NCI-H748 (cell line): ENCODE measurements around the gene SNORC.
"Not testable (repeated sequence)": the region's sequence is repeated elsewhere in the genome, so short reads cannot be mapped to it uniquely, and the experiment has no call there.

Experiments used
- DNase-seq: peaks from one replicate; lab custom pipeline; 2025; ENCODE audit not compliant: unreplicated experiment; lab: John Stamatoyannopoulos, UW

SNORC gene

DNA sequence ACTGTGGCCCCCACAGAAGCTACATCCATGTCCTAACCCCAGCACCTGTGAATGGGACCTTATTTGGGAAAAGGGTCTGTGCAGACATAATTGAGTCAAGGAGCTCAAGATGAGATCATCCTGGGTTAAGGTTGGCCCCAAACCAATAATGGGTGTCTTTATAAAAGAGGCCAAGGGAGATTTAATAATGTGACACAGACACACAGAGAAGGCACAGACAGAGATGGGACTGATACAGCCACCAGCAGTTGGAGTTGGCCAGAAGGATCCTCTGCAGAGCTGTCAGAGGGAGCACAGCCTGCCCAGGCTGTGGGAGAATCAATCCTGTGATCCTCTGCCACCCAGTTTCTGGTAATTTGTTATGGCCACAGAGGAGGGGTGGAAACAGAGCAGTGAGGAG, 26.0 kb downstream of the SNORC start:
- no peak for DNase-seq

DNA sequence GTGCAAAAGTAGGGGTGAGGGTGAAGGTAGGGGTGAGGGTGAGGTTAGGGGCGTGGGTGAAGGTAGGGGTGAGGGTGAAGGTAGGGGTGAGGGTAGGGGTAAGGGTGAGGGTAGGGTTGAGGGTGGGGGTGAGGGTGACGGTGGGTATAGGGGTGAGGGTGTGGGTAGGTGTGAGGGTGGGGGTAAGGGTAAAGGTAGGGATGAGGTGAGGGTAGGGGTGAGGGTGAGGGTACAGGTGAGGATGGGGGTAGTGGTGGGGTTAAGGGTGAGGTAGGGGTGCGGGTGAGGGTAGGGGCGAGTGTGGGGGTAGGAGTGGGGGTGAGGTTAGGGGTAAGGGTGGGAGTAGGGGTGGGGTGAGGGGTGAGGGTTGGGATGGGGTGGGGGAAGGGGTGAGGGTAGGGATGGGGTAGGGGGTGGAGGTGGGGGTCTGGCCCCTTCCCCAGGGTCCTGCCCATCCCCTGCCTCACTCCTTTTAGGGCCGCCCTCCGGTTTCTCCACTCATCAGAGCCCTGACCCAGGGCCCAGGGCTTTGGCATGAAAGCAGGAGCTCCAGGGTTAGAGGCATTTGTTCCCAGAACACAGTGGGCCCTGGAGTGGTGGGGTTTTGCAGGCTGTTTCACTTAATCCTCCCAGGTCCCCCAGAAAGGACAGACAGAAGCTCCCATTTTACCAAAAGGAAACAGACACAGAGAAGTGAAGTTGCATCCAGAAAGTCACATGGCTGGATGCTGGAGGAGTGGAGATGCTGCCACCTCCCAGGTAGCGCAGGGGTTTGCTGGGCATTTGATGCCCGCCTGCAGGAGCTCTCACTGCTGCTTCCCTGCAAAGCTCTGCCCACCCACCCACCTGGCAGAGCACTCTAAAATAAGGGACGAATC, 26.9 kb downstream of the SNORC start:
- no peak for DNase-seq

DNA sequence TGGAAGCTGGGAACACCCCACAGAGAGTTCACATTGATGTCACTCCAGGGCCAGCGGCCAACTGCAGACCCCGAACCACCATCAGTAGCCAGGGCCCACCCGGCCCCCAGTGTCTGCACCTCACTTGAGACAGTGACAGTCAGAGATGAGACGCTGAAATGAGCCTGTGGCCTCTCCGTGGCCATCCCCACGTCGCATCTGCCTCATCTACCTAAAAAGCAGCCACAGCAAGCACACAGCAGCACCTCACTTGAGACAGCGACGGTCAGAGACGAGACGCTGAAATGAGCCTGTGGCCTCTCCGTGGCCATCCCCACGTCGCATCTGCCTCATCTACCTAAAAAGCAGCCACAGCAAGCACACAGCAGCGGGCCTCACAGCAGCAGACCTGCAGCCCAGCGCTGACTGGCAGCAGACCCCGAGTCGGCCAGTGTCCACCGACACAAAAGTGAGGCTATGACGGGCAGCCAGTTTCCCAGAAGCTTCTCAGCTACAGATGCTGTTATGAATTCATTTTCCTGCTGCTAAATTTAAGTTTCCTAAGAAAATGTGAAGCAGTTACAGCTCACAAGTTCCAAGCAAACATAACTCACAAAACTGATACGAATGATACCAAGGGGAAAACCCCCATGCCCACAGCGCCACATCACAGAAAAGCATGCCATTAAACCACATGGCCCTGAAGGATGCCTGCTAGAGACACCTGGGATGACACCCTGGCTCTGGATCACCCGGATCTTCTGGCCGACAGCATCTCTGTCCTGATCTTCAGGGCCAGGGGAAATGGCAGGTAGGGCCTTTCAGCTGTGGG, 27.7 kb downstream of the SNORC start:
- DNase-seq = no peak

DNA sequence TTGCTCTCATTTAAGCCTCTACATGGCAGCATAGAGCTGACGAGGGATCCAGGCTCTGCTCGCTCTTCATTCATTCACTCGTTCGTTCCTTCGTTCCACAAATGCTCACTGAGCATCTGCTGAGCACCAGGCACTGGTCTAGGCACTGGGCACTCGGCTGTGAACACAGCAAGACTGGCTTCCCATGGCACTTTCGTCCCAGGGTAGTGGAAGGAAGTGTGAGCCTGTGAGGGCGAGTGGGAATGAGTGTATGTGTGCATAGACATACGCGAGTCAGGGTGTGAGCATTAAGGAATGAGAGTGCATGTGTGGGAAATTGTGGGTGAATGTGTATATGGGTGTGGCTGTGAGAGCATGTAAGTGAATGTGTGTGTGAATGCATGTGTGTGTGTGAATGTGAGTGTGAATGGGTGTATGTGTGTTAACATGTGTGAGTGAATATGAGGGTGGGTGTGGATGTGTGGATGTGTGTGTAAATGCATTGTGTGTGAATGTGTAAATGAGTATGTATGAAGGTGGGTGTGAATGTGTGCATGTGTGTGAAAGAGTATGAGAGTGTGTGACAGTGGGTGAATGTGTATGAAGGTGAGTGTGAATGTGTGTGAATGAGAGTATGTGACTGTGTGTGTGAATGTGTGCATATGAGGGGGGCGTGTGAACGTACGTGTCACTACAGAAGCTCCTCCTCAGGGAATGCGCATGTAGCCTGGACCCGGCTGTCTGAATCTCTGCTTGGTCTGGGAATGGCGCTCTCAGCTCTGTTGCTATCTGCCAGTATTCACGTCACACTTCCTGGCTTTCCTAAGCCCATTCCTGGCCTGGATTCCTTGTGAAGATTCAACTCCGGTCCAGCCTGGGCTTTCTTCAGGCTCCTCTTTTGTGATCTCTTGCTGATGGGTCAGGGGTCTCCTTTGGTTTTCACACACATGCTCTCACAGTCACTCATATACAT, 28.8 kb downstream of the SNORC start:
- peak; percentile 15 for DNase-seq

DNA sequence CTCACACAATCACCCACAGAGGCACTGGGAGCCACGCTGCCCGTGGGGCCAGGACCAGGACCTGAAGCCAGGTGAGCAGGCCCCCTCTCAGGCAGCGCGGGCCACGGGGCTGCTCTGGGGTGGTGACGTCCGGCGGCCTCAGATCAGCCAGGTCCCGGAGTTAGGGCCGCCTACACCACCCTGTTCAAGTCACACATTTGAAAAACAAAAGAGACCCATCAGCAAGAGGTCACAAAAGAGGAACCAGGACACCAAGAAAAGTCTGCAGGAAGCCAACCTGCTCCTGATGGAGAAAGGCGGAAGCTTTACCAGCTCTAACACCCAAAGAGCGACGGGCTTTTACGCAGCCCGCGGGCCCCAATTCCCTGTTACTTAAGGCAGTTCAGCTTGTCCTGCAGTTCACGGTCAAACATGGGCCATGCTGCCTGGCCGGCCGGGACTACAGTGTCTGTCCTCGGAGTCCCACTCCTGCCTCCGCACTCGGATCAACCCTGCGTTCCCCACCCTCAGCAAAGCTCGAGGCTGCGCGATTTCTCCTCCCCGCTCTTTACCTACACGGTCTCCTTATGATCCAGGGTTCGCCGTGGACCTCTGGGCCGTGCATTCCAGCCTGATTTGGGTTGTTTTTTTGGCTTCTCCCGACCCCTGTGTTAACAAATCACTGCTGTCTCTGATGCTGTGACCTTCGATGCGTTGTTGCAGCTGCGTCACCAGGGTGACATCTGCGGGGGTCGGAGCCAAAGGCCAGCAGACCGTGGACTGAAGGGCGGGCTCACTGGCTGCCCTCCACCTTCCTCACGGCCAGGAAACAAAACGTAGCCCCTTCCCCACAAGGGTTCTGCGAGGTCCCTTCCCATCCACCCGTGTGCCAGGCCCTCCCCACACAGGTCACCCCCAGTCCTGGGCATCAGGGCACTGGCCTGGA, 31.0 kb downstream of the SNORC start:
- DNase-seq = no peak

DNA sequence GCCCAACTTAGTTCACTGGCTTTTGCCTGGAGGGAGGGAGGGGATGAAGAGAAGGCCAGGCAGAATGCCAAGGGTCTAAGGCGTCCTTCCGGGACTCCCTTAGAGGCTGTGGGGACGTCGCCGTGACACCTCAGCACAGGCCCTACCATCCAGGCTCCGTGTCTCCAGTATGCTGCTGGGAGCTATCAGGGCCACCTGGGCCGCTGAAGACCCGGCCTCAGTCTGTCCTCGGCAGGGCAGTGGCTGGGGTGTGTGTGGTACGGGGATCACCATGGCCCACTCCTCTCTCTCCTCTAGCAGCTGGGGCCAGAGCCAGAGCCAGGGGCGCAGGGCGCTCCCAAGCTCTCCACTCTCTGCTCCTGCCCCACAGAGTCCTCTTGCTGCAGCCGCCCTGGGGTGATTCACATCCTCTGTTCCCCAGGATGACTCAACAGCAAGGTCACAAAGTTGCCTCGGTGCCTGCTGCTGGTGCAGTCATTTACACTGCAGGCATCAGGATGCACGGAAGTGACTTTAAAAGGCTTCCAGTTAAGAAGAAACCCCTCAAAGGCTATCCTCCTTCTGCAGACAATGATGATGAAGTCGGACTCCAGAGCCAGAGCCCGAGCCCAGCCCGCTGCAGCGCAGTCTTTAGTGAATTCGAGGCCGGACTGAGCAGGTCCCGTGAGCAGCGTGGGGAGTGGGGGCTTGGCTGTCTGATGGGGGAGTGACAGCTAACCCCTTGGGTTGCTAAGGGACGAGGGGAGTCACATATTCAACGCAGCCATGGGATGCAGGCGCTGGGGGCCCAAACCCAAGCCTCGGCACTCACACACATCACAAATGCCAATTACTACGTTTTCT, 31.9 kb downstream of the SNORC start:
- DNase-seq = no peak

DNA sequence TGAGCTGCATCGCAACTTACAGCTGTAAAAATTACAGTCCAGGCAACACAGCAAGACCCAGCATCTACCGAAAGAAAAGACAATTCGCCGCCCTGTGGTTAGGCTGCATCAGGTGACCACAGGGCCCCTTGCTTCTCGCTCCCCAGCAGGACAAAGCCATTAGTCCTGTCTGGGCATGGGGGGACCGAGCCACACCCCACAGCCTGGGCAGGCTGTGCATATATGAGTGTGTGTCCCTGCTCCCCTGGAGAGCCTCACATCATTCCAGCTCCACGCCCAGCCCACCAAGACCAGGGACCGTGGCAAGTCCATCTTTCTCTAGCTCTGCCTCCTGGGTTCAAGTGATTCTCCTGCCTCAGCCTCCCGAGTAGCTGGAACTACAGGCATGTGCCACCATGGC, 33.9 kb downstream of the SNORC start:
- DNase-seq = no peak

DNA sequence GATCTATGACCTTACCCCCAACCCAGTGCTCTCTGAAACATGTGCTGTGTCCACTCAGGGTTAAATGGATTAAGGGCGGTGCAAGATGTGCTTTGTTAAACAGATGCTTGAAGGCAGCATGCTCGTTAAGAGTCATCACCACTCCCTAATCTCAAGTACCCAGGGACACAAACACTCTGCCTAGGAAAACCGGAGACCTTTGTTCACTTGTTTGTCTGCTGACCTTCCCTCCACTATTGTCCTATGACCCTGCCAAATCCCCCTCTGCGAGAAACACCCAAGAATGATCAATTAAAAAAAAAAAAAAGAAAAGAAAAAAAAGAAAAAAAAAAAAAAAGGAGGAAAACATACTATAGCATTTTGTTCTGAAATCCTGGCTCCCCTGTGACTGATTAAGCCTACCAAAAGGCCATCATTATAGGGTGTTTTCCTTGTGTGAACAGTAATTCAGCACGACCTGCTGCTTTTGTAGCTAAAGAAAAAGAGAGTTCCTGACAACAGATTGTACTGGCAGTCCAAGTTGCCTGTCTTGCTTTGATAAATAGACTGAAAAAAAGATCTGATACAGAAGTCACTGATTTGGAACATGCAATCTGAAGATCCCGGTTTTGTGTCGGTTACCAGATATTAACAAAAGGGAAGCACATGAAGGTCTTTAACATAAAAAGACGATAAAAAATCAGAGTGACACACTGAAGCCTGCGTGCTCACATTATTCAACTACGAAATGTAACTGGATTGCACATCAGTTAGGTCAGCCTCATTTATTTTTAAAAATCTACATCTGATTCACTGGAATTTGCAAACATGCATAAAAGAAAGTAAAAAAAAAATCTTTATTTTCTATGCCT, 37.0 kb downstream of the SNORC start:
- DNase-seq = peak; percentile 84

DNA sequence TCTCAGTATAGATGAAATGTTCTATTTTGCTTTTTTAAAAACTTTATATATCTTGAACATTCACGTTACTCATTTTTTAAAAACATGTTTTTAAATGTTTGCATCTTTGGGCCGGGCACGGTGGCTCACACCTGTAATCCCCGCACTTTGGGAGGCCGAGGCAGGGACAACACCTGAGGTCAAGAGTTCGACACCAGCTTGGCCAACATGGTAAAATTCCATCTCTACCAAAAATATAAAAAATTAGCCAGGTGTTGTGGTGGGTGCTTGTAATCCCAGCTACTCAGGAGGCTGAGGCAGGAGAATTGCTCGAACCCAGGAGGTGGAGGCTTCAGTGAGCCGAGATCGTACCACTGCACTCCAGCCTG, 37.6 kb downstream of the SNORC start:
- not testable (repeated sequence) for DNase-seq

DNA sequence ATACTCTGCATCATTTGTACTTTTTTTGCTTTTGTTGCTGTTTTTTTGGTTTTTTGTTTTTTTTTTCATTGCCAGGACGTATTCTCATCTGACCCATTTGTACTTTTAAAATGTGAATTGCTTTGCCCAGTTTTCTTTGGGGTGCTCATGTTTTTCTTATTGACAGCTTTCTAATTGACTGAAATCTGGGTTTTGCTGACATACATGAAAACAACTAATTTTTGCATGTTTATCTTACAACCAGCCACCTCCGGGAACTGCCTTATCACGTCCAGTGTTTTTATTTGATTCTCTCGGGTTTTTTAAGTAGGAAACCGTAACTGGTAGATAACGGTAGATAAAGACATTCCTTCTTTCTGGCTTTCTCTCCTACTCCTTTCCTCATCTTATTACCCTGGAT, 38.6 kb downstream of the SNORC start:
- no peak for DNase-seq

DNA sequence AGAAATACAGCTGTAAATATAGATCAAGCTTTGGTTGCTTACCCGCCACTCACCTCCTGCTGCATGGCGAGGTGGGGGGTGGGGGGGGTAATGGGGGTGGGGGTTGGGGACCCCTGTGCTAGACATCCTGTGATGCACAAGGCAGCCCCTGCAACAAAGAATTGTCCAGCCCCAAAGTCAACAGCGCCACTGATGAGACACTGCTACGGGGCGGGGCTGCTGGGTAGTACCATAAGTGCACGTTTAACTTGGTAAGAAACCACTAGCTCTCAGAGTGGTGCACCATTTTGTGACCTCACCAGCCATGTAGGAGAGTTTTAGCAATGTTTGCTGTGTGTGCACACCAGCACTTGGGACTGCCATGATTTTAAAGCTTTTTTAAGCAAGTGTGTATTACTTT, 40.3 kb downstream of the SNORC start:
- DNase-seq = no peak

DNA sequence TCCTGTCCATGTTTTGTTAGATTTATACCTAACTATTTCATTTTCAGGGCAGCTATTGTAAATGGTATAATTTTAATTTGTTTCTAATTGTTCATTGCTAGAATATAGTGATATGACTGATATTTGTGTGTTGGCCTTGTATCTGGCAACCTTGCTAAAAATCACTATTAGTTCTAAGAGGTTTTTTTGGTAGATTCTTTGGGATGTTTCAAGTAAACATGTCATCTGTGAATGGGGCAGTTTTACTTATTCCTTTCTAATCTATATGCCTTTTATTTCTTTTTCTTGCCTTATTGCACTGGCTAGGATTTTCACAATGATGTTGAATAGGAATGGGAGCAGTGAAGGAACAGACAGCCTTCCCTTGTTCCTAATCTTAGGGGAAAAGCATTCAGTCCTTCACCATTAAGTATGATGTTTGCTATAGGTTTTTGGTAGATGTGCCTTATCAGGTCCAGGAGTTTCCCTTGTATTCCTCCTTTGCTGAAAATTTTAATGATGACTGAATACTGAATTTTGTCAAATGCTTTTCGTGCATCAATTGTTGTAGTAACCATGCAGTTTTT, 41.7 kb downstream of the SNORC start:
- no peak for DNase-seq

DNA sequence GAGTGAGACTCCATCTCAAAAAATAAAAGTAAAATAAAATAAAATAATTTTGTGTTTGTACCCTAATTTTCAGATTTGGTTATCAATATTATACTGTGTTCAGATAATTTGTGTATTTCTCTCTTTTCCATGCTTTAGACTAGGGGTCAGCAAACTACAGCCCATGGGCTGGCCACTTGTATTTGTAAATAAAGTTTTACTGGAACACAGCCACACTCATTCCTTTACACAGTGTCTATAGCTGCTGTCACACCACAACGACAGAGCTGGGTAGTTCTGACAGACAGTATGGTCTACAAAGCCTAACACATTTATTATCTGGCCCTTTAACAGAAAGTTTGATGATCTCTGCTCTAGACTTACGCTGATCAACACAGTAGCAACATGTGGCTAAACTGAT, 43.8 kb downstream of the SNORC start:
- no peak for DNase-seq

DNA sequence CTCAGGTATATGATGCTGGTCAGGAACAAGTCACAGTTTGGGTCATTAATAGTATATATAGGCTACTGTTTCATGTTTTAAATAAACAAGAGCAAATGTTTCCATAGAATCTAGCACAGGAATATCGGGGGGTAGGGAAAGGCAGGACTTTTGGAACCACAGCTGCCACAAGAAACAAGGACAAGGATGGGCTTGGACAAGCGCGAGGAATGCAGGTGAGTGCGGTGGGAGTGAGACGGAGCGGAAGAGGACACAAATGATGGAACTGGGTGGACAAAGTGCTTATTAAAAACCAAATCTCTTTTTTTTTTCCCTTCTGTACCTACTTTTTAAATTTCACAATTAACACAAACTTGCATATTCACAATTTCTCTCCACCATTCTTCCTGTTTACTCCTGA, 49.1 kb downstream of the SNORC start:
- DNase-seq = no peak

DNA sequence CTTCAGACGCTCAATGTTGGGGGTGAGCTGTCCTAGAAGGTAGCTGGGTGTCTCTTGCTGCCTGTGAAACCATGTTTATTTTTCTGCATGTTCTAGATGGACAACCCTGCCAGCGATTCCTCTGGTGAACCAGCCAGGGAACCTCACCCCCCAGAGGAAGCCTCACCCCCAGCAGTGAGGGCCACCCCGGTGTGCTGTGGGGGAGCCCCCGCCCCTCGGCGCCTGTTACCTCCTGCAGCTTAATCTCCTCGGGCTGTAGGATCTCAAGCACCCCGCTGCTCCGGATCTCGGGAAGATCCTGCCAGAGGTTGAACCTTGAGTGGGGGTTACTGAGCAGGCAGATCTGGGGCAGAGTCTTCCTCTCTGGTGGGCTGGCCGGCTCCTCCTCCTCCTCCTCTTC, 50.0 kb downstream of the SNORC start:
- DNase-seq = no peak

DNA sequence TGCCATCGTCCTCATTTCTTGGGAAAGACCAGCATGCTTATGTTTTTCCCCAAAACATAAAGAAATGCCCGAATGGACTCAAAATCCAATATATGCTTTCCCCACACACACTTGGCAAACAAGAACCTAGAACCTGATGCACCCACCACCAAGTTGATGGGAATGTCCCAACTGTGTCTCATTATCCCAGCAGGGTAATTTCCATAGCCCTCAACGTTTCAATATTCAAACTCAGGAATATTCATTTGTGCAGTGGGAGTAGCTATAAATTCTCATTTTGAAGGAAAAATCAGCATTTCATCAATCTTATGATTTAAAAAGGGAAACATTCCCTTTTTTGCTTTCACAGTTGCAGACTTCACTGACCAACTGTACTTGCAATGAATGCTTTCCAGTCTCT, 50.7 kb downstream of the SNORC start:
- DNase-seq = no peak

DNA sequence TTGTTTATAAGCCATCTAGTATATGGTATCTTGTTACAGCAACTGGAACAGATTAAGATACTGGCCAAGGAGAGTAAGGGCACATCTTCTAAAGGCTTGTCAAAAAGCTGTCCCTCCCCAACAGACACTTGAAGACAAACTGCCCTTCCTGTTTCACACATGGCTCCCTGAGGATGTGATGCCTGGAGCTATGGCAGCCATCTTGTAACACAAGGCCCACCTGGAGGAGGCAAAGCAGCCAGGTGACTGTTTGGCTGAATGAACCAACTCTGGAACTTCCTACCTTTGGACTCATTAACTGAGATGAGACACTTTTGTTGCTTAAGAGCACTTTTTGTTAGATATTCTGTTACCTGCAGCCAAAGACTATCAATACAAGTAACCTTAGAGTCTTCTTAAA, 54.4 kb downstream of the SNORC start:
- DNase-seq = no peak
